HL-60/S4 treated with phorbol 12-myristate 13-acetate at 8.2 ng/mL for 4 days and 3 days (cell line): ENCODE measurements around the gene RAB34.

Source experiments
- in situ Hi-C: fragments of 300-500 bp; cut with MboI; formaldehyde crosslinking; loops from 2 replicates; pipeline ENCODE4 v1.15.0; 2022; ENCODE audit warnings: low sequenced_read_pairs

The RAB34 gene

GRCh38 chr17:28712705-28713415 is 4.8 kb downstream of the RAB34 start:
- in situ Hi-C loops = no loop called here

DNA sequence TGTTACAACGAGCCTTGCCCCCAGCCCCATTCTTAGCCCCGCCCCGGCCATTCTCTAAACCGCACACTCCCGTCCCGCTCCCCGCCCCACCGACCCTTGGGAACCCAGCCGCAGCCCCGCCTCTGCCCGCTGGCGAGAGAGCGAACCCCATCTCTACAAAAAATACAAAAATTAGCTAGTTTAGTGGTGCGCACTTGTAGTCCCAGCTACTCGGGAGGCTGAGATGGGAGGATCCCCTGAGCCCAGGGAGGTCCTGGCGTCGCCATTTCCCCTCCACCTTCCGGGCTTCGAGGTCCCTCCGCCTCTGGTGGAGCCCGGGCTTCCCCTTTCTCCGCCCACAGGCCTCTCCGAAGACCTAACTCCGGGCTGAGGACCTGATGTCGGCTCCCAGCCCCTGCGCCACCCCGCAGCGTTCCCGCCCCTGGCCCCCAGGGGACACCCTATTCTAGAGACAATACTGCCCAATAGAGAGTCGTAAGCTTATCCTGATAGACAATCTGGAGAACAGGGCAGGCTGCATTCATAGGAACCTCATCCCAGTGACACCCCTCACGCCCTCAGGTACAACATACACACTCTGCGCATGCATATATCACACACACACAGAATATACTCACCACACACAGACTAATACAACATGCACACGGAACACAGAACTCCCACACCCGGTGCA is 5.5 kb downstream of the RAB34 start:
- in situ Hi-C loops = no loop called here

GRCh38 chr17:28711723-28712031 is 6.0 kb downstream of the RAB34 start, which contains the start of gene PROCA1:
TSS of gene PROCA1 (minus strand) at chr17:28711888. CDS start at chr17:28711660, 228 bp downstream.
- in situ Hi-C loops = no loop called here

DNA sequence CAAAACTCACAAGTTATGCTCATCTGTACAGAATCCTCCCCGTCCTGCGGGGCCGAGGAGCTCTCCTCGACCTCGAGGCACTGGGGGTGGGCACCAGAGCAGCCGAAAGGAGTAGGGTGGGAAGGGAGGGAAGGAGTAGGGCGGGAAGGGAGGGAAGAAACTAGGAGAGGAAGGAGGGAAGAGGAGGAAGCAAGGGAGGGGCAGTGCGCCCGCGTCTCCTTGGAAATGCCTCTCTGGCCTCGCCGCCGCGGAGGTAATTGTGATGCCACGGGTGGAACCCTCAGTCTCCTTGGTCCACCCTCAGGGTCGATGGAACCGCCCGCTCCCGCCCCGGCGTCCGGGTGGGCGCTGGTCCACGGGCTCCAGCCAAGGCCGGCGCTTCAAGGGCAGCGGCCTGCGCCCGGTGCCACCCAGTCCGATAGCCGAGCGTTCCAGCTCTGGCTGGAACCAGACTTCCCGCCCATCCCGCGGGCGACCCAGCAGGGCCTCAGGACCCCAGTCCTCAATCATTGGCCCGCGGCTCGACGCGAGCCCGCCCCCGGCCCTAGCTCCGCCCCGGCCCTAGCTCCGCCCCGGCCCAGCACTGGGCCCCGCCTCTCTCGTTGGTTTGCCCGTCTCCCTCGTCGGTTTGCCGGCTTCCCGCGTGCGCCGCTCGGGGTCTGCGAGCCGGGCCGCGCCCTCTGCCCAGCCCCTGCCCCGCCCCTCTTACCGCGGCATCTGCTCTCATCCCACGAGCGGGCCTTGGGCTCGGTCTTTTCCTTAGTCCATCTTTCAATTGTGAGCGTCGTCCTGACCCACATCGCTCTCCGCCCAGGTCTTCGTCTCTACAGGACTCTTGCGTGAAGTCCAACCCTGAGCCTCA is 6.6 kb downstream of the RAB34 start:
- in situ Hi-C loops = no loop called here

GRCh38 chr17:28707339-28707720 is 10.3 kb downstream of the RAB34 start:
- in situ Hi-C loops = no loop called here

DNA sequence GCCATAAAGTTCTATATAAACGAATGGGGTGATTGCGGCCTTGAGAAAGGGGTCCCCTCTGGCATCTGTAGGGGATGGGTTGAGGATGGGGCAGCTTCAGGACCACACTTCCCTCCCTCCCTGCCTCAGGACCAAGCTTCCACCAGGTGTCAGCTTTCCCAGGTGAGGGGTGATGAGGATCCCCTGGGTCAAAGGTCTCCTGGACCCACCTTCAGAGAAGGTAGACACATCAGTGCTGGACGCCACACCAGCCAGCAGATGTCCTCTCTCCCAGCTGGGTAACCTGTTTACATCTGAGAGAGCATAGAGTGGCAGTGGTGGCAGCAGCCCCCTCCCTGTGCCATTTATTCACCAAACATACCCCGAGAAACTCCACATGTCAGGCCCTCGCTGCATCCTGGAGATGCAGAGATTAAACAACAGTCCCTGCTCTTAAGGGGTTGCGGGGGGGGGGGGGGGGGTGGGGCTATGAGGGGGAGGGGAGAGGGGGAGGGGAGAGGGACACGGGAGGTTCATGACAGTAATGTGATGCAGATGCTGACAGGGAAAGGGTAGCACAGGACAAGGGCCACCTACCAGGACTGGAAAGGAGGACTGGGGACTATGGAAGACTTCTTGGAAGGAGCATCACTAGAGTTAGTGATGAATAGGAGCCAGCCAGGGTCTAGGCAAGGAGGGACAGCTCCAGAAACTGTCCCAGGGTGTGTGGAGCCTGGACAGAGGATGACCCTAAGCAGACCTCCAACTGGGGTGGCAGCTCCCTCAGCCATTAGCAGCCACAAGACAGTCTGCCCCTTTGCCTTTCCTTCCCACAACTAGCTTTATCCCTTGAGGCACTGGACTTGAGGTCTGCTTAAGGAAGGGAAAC is 11.0 kb downstream of the RAB34 start:
- in situ Hi-C loops = no loop called here

GRCh38 chr17:28705728-28706334 is 11.8 kb downstream of the RAB34 start:
- in situ Hi-C loops = no loop called here

DNA sequence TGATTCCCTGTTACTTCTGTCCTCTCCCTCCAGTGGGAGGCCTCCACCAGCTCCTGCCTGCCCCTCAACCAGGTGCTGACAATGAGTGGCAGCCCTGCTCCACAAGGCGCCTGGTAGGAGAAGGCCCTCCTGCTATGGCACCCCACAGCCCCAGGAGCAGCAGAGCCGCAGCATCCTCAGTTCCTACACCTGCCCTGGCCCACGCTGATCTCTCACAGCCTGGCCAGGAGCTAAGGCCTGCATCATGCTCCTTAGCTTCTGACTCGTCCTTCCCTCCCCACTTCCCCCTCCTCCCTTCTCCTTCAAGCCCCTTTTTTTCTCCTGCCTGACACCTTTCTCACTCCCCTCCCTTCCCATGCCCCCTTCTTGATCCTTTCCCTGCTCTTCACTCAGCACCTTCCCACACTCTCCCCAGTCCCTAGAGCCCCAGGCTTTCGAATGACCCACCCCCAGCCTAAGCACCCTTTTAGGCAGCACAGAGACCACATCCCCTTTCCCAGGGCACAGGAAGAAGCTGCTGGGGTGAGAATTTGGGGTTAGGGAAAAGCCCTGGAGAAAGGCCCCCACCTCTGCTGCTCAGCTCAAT is 12.5 kb downstream of the RAB34 start:
- in situ Hi-C loops = no loop called here

- in situ Hi-C loops = no loop called here
Measured at GRCh38 chr17:28704219-28704858, 13.3 kb downstream of the RAB34 start.

DNA sequence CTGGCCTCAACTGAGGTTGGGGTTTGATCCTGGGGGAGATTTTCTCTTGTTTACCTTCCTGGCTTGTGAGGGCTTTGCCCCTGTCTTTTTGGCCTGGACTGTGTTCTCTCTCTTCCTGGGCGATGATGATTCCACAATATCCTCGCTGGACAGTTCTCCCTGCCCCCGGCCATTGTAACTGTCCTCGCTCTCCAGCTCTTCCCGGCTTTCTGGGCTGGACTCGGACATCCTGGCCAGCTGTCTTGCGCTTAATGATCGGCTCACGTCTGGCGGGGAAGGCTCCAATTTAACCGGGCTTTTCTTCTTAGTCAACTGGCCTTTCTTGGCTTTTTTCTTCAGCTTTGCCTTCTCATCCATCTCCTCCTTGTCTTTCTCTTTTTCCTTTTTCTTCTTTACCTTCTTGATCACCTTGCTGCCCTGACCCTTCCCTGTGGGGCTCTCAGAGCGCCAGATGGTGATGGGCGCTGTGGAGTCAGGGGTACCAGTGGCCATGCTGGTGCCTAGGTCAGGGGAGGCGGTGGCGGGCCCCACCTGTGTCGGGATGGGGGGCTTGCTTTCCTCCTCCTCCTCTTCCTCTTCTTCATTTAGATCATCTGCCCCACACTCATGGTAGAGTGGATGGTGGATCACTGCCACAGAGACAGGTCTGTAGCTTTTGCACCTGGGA is 14.0 kb downstream of the RAB34 start:
- in situ Hi-C loops = no loop called here

DNA sequence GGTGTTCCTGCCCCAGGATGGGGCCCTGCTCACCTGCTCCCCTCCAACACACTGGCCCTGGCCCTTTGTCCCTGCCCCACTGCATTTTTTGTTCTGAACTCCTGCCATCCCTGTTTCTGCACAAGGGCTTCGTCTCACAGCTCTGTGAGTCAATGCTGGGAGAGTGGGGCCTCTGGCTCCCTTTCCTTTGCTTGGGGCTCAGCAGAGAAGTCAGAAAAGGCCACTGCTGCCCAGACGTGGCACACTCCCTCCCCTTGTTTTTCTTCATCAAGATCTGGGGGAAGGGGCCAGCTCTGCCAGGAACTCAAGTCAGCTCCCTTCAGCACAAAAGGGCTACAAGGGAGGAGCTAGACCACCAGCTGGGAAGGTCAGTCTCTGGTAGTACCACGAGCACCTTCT is 14.9 kb downstream of the RAB34 start:
- in situ Hi-C loops = no loop called here

DNA sequence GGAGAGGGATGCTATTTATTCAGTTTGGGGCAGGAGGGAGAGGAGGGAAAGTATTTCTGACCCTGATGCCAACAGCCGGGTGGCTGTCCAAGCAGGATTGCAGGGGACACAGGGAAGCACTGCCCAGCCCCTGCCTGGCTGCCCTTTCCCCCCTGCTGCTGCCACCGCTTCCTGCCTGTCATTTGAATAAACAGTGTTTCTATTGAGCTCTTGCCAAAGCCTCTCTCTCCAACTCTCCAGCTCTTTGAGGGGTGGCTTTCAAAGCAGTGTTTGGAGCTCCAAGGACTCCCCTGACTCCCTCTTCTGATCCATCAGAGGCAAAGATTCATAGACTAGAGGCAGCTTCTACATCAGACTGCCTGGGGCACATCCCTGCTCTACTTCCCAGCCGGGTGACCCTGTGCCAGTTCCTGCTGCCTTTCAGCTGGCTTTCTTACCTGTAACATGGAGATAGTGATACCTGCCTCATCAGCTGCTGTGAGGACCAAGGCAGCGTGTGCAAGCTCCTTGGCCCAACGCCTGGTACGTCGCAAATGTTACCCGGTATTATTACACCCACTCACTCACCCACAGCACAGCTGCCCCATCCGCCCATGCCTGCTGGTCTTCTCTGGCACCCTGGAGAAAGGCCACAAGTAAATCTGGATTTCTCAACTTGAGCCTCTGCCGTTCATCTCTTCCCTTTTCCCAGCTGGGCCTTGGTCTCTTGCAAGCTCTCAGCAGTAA is 15.5 kb downstream of the RAB34 start:
- in situ Hi-C loops = no loop called here

DNA sequence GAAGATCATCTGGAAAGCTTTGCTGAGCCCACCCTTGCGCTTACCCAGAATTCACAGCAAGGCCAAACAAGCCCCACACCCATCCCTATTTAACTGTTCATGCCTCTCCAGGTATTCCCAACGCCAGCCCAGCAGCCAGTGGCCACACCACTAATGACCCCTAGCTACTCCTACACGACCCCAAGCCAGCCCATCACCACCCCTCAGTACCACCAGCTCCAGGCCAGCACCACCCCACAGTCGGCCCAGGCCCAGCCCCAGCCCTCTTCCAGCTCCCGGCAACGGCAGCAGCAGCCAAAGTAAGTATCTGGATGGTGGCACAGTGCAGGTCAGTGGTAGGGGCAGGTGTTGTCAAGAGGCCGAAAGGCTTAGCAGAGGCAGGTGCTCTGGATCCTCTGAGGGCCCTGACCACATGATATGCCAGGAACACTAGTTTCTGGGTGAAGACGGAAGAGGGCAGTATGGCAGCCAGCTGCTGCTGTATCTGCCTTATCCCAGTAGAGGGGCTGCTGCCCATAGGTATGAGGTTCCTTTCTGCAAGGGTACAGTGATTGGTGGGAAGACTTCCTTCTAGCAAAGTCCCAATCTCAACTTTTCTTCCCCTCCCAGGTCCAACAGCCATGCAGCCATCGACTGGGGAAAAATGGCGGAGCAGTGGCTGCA is 16.7 kb downstream of the RAB34 start:
- in situ Hi-C loops = no loop called here

- in situ Hi-C loops = no loop called here
Measured at GRCh38 chr17:28700278-28700677, 17.4 kb downstream of the RAB34 start.

DNA sequence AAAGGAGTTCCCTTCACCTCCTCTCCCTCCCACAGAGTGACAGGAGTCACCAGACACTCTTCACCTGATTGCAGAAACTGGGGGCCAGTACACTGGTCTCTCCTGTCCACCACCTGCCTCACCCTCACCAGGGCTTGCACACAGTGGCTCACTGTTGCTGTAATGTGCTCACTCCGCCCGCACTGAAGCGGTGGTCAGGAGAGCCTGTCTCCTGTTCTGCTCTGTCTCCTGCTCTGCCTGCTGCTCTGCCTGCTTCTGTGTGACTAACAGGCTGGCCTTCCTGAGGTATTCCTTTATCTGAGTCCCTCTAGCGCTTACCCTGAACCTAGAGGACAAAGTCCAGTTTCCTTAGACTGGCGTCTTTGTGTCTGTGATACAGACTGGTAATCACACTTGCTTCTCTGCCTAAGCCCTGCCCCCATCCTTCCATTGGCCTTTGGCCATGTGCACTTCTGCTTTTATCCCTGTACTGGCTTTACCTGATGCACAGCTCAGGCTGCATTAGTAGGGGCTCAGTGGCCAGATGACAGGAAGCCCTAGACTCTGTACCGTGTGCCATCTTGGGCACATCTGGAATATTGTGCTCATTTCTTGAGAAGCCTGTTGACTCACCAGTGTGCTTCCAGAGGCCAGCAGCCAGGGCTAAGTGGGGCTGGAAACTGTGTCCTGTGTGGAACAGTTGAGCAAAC is 19.3 kb downstream of the RAB34 start:
- in situ Hi-C loops = no loop called here

- in situ Hi-C loops = no loop called here
Measured at GRCh38 chr17:28693869-28694268, 23.8 kb downstream of the RAB34 start.

- in situ Hi-C loops = loop anchor here (5.0 kb wide), 1 partner anchor 57 kb away; no protein-coding TSS in a partner anchor
Measured at GRCh38 chr17:28689011-28689410, 28.7 kb downstream of the RAB34 start.
